T follicular helper cell (primary cell): ENCODE measurements around the gene SCUBE1.

Source experiments
- DNase-seq: peaks from one replicate; pipeline ENCODE4 v3.0.0-alpha.2; 2020; ENCODE audit warnings: low read depth

Gene SCUBE1

DNA sequence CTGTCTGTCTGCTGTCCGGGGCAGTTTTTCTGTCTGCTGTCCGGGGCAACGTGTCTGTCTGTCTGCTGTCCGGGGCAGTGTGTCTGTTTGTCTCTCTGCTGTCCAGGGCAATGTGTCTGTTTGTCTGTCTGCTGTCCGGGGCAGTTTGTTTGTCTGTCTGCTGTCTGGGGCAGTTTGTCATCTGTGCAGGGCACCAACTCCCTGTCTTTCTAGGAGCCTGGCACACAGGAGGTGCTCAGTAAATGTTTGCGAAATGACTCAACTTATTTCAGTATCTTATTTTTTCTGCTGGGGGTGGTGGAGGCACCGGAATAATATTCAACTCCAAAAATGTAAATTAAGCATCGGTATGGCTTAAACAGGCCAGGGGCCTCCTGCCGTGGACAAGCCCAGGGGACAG, 144.2 kb downstream of the SCUBE1 start:
- no peak for DNase-seq

GRCh38 chr22:43198126-43198525, 145.0 kb downstream of the SCUBE1 start:
- no peak for DNase-seq

DNA sequence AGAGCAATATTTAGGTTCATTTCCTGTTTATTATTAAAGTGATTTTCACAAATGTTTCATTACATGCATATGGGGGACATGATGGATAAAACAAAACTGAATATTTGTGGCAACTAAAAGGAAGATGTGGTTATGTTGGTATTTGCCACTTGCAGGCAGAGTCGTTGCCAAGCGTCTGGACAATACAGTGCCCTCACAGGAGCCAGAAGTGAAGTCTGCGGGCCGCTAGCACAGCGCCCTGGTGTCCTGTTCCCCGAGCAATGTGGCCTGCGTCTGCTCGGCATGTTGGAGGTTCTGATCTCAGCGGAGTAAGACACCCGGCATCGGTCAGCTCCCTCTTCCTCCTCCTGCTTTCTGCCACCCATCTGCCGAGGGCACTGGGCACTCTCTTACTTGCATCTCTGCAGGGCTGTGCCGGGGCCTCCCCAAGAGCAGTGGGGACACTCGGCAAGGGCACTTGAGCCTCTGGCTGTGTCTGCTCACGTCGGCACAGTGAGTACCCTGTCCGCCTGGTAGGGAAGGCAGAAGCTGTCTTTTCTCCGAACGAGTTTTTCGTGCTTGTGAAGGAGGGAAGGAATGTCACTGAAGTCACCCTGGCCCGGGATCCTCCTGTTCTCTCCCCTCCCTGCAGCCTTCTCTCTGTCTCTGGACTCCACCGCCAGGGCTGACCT, 145.8 kb downstream of the SCUBE1 start:
- no peak for DNase-seq

- DNase-seq, result no peak
These were observed 151.3 kb downstream of the SCUBE1 start for GRCh38 chr22:43191831-43192230.

GRCh38 chr22:43188829-43189545, 154.2 kb downstream of the SCUBE1 start:
- no peak for DNase-seq

DNA sequence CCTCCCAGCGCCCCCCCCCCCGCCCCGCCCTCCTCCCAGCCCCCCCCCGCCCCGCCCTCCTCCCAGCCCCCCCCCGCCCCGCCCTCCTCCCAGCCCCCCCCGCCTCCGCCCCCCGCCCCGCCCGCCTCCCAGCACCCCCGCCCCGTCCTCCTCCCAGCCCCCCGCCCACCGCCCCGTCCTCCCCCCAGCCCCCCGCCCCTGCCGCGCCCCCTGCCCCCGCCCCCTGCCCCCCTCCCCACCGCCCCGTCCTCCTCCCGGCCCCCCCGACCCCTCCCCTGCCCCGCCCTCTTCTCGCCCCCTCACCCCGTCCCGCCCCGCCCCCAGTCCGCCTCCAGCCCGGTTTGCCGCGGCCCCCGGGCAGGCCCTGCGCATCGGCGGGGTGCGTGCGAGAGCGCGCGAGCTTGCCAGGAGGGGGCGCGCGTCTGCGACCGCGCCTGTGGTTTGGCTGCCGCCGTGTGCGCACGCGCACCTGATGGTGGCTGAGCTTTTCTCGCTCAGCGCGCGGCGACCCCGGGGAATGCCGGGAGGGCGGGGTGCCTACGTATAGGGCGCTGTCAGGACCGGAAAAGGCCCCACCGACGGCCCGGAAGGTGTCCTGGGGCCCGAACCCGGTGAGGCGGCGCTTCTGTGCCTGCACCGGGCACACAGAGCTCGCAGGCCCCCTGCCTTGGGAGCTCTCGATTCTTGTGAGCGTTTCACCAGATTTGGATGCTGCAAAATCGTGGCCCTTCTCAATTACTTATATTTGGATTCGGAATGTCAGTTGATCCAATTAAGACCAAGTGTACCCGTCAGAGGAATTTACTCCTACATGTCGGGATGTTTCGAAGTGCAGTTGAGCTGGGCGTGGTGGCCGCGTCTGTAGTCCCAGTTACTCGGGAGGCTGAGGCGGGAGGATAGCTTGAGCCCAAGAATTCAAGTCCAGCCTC, 155.7 kb downstream of the SCUBE1 start:
- peak; percentile 90 for DNase-seq

GRCh38 chr22:43186272-43187170, 156.7 kb downstream of the SCUBE1 start, which contains the start of gene TTLL12:
Gene TTLL12 (minus strand): TSS chr22:43187134. CDS start chr22:43187069, 65 bp downstream.
- DNase-seq, result peak; percentile 38

DNA sequence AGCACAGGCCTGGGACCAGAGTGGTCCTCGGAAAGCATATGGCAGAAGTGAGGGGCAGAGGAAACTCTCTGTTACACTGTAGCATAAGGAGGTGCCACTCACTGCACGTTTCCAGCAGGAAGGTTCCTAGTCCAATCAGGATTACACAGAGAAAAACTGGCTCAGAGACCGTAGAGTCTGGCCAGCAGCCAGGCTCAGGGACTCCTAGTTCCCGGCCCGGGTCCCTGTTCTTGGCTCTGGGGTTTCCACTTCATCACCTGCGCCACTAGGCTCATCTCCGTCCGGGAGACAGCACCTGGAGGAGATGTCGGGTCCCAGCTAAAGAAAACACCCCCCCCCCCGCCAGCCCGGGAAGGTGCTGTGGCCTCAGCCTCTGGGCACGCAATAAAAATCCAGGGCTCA, 157.3 kb downstream of the SCUBE1 start:
- DNase-seq, result no peak

GRCh38 chr22:43183496-43184277, 159.5 kb downstream of the SCUBE1 start:
- DNase-seq, result no peak

- DNase-seq, result no peak
These were observed 160.4 kb downstream of the SCUBE1 start for GRCh38 chr22:43182726-43183125.

DNA sequence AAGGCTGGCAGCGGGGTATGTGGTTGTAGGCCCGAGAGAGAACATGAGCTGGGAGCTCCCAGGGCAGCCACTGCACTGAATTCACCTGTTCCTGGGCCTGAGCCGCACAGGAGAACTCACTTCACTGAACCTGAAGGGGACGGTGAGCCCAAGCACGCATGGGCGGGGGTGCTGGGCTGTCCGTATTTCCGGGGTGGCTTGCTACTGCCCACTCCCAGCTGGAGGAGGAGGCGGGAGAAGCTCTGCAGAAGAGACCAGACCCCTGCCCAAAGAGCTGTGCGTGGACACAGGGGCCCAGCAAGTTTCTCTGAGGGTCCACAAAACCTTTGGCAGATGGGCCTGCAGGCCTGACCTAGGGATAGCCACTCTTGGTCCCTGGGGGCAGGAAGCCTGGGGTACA, 161.1 kb downstream of the SCUBE1 start:
- no peak for DNase-seq

DNA sequence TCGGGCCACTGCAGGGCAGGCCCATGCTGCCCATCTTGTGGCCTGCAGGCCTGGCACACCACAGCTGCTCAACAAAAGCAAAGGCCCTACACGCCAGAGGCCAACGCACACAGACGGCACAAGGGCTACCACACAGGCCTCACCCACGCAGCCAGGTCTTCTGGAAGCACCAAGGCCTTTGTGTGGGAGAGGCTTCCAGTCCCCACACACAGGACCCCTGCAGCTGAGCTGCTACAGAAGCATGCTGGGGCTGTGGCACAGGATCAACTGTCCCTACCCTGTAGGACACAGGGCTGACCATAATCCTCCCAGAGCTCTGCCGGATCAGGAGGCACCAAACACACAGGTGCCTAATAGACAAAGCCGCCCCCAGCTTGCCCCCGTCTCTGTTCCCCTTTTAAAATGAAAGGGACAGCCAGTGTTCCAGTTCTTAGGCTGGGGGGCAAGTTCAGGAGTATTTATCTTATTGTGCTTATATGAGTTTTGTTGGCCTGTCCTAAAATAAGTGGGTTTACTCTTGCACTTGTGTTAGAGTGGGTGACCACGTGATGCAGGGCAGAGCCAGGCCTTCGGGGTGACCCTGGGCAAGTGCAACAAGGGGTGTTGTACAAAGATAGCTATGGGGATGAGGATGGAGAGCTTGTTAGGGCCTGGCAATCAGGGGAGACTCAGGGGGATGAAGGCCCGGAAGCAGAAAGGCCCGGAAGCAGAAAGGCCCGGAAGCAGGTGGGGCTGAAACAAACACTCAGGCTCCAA, 161.7 kb downstream of the SCUBE1 start:
- no peak for DNase-seq

DNA sequence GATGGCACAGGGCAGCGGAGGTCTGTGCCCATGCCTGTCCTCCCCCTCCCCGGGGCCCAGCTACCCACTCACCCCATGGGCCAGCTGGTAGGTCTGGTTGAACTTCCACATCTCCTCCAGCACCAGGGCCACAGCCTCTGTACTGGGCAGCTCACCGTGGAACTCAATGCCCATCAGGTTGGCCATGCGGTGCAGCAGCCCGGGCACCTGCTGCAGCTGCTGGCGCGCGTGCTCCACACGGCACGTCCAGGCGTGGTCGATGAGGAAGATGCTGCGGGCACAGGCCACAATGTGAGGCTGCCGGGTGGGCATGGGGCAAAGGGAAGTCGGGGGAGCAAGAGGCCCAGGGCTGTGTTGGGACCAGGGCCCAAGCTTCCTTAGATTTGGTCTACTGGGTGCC, 162.5 kb downstream of the SCUBE1 start:
- DNase-seq, result no peak

DNA sequence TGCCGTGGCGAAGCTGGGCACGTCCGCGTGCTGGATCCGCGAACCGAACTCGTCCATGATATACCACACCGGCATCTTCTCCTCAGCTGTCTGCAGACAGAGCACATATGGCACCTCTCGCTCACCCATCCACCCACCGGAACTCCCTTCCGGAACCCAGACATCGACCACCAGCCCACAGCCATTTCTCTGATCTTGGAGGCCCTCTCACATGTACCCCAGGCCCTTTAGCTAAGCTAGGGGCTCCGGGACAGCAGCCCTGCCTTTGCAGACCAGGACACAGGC, 163.3 kb downstream of the SCUBE1 start:
- DNase-seq, result no peak

DNA sequence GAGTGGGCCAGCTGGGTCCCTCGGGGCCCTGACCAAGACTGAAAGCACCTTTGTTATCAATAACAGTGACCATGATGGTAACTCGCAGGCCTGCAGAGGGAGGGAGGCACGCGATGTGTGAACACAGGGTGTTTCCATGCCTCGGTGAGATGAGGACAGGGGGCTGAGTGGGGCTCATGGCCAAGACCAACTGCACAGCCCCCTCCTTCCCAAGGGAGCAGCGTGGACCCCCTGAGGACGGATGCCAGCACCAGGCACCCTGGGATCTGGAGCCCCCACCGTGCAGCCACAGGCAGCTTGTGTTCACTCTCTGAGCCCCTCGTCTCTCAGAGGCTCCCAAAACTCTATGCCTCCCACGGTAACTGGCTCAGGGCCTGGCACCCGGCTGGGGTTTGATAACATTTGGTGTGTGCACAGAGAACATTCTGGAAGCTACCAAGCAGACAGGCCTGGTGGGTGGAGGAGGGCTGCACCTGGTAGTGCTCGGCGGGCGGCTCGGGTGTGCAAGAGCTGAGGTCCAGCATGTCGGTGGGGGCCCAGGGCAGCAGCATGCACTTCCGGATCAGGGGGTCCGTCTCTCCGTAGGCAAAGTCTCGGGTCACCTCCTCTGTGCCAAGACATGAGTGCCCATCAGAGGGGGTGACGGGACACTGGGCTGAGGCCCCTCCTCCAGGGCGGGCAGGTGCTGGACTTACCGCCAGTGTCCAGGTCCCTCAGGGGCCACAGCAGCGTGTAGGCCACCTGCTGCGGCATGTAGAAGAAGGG, 163.8 kb downstream of the SCUBE1 start:
- no peak for DNase-seq

DNA sequence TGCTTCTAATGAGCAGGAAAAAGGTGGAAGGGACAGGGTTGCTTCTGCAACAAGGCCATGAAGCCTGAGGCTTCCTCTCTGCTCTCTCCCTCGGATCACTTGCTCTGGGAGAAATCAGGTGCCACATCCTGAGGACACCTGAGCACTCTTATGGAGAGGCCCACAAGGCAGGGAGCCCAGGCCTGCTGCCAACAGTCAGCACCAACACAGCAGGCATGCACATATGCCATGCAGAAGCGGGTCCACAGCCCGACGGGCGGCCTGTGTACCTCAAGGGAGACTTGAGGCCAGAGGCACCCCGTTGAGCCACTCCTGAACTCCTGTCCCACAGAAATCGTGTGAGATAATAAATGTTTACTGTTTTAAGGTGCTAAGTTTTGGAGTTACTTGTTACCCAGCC, 165.7 kb downstream of the SCUBE1 start:
- DNase-seq, result no peak

DNA sequence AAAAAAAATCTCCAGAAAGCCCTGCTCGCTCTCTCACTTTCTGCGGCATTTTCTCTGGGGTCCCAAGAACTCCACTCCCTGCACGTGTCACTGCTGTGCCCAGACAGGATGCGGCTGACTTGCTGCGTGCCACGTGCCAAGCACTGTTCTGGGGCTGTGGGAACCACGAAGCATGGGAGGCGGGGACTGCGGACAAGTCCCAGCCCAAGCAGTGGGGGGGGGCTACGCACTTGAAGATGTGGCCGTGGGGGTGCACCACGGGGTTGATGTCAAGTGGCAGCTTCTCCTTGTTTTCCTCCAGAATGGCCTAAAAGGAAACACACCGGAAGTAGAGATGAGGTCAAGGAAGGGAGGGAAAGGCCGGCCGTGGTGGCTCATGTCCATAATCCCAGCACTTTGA, 167.1 kb downstream of the SCUBE1 start:
- no peak for DNase-seq

GRCh38 chr22:43174941-43175531, 168.1 kb downstream of the SCUBE1 start:
- DNase-seq, result no peak
